MG63 (cell line): Measurements from ENCODE around the gene HMCN2. TPM values are rescaled to one million over a fixed set of nuclear protein-coding genes. Genes with fewer than 3 reads are reported as not detected.
"Not testable (repeated sequence)": the region's sequence is repeated elsewhere in the genome, so short reads cannot be mapped to it uniquely, and the experiment has no call there.

Experiments
- DNase-seq: peaks from one replicate; pipeline ENCODE4 v3.0.0-alpha.2; 2020
- H3K27me3 ChIP-seq: fragments of 250-450 bp; sonication (Bioruptor Pico); 2 replicates; pipeline ENCODE4 v1.5.1; 2020; ENCODE audit warnings: mild to moderate bottlenecking, moderate library complexity
- H3K36me3 ChIP-seq: fragments of 250-450 bp; sonication (Bioruptor Pico); 2 replicates; pipeline ENCODE4 v1.5.1; 2020; ENCODE audit warnings: mild to moderate bottlenecking, moderate library complexity
- H3K4me3 ChIP-seq: fragments of 250-450 bp; sonication (Bioruptor Pico); 2 replicates; pipeline ENCODE4 v1.5.1; 2020; ENCODE audit warnings: mild to moderate bottlenecking, moderate library complexity
- H3K9me3 ChIP-seq: fragments of 250-450 bp; sonication (Bioruptor Pico); 2 replicates; pipeline ENCODE4 v1.5.1; 2020; ENCODE audit warnings: mild to moderate bottlenecking, moderate library complexity
- total RNA-seq: library from RNA; depleted of rRNA; stranded (reverse); fragments of >200 nt; shearing (Covaris generic); gene quantifications from 2 replicates; pipeline ENCODE4 v1.2.3, GENCODE V29; 2014; ENCODE audit warnings: low replicate concordance

The HMCN2 gene
- total RNA-seq, 1 experiment from 2014 or later: 0.20 TPM

- no peak overlapping the region for H3K4me3 ChIP-seq
- no peak for DNase-seq
- no peaks in the 10 kb centered on the region for H3K36me3 ChIP-seq
- H3K9me3 ChIP-seq: no peaks in the 10 kb centered on the region
- H3K27me3 ChIP-seq: no peaks in the 10 kb centered on the region
Observed at GRCh38 chr9:130337784-130338380, 72.3 kb downstream of the HMCN2 start.

GRCh38 chr9:130338891-130339290 is 73.3 kb downstream of the HMCN2 start:
- H3K27me3 ChIP-seq, H3K4me3 ChIP-seq, H3K9me3 ChIP-seq, H3K36me3 ChIP-seq, DNase-seq: not testable (repeated sequence)

GRCh38 chr9:130339306-130339705 is 73.7 kb downstream of the HMCN2 start:
- Histone ChIP-seq H3K9me3 (no peaks in the 10 kb centered on the region), H3K27me3 (no peaks in the 10 kb centered on the region), H3K4me3 (no peak overlapping the region), H3K36me3 (no peaks in the 10 kb centered on the region)
- DNase-seq: no peak

- H3K27me3 ChIP-seq: no peaks in the 10 kb centered on the region
- DNase-seq: no peak
- no peaks in the 10 kb centered on the region; the same call in 1 of the 2 replicates for H3K9me3 ChIP-seq
- H3K4me3 ChIP-seq: no peak overlapping the region
- H3K36me3 ChIP-seq: no peaks in the 10 kb centered on the region
Observed at GRCh38 chr9:130340011-130340410, 74.5 kb downstream of the HMCN2 start.

- not testable (repeated sequence) for DNase-seq, H3K36me3 ChIP-seq, H3K4me3 ChIP-seq, H3K9me3 ChIP-seq, H3K27me3 ChIP-seq
Observed at GRCh38 chr9:130340557-130340956, 75.0 kb downstream of the HMCN2 start.

GRCh38 chr9:130341128-130341527 is 75.6 kb downstream of the HMCN2 start:
- no peak for DNase-seq
- H3K36me3 ChIP-seq: no peaks in the 10 kb centered on the region
- H3K9me3 ChIP-seq: no peaks in the 10 kb centered on the region; the same call in 1 of the 2 replicates
- no peak overlapping the region for H3K4me3 ChIP-seq
- no peaks in the 10 kb centered on the region for H3K27me3 ChIP-seq

- DNase-seq: no peak
Observed at GRCh38 chr9:130341839-130342713, 76.5 kb downstream of the HMCN2 start.

GRCh38 chr9:130342714-130343085 is 77.1 kb downstream of the HMCN2 start:
- Histone ChIP-seq H3K27me3 (no peaks in the 10 kb centered on the region), H3K4me3 (no peak overlapping the region), H3K9me3 (no peaks in the 10 kb centered on the region; the same call in 1 of the 2 replicates), H3K36me3 (no peaks in the 10 kb centered on the region)
- DNase-seq: no peak

More at GRCh38 chr9:130341839-130342713, 76.5 kb downstream of the HMCN2 start:
- Histone ChIP-seq H3K9me3 (no peaks in the 10 kb centered on the region; the same call in 1 of the 2 replicates), H3K36me3 (no peaks in the 10 kb centered on the region), H3K4me3 (no peak overlapping the region), H3K27me3 (no peaks in the 10 kb centered on the region)

- no peak for DNase-seq
- Histone ChIP-seq H3K27me3 (no peaks in the 10 kb centered on the region), H3K36me3 (no peaks in the 10 kb centered on the region), H3K4me3 (no peak overlapping the region), H3K9me3 (no peaks in the 10 kb centered on the region; the same call in 1 of the 2 replicates)
Observed at GRCh38 chr9:130343445-130343918, 77.9 kb downstream of the HMCN2 start.

GRCh38 chr9:130344366-130344765 is 78.8 kb downstream of the HMCN2 start:
- Histone ChIP-seq H3K4me3 (no peak overlapping the region), H3K27me3 (no peaks in the 10 kb centered on the region), H3K9me3 (no peaks in the 10 kb centered on the region; the same call in 1 of the 2 replicates), H3K36me3 (no peaks in the 10 kb centered on the region)
- no peak for DNase-seq

- no peak for DNase-seq
- no peaks in the 10 kb centered on the region for H3K36me3 ChIP-seq
- no peak overlapping the region for H3K4me3 ChIP-seq
- no peaks in the 10 kb centered on the region; the same call in 1 of the 2 replicates for H3K9me3 ChIP-seq
- H3K27me3 ChIP-seq: no peaks in the 10 kb centered on the region
Observed at GRCh38 chr9:130345009-130345896, 79.7 kb downstream of the HMCN2 start.

- Histone ChIP-seq H3K4me3 (no peak overlapping the region), H3K27me3 (no peaks in the 10 kb centered on the region), H3K36me3 (no peaks in the 10 kb centered on the region), H3K9me3 (no peaks in the 10 kb centered on the region; the same call in 1 of the 2 replicates)
- no peak for DNase-seq
Observed at GRCh38 chr9:130345897-130346385, 80.4 kb downstream of the HMCN2 start.

GRCh38 chr9:130346431-130346830 is 80.9 kb downstream of the HMCN2 start:
- DNase-seq: no peak
- H3K27me3 ChIP-seq: no peaks in the 10 kb centered on the region
- no peaks in the 10 kb centered on the region for H3K36me3 ChIP-seq
- H3K4me3 ChIP-seq: no peak overlapping the region
- H3K9me3 ChIP-seq: no peaks in the 10 kb centered on the region; the same call in 1 of the 2 replicates

- no peaks in the 10 kb centered on the region for H3K36me3 ChIP-seq
- no peaks in the 10 kb centered on the region; the same call in 1 of the 2 replicates for H3K9me3 ChIP-seq
- no peak for DNase-seq
- H3K27me3 ChIP-seq: no peaks in the 10 kb centered on the region
- no peak overlapping the region for H3K4me3 ChIP-seq
Observed at GRCh38 chr9:130347036-130347435, 81.5 kb downstream of the HMCN2 start.

GRCh38 chr9:130347931-130348330 is 82.4 kb downstream of the HMCN2 start:
- H3K27me3 ChIP-seq: no peaks in the 10 kb centered on the region
- no peak for DNase-seq
- H3K9me3 ChIP-seq: no peaks in the 10 kb centered on the region; the same call in 1 of the 2 replicates
- no peak overlapping the region for H3K4me3 ChIP-seq
- H3K36me3 ChIP-seq: no peaks in the 10 kb centered on the region

- Histone ChIP-seq H3K9me3 (no peaks in the 10 kb centered on the region; the same call in 1 of the 2 replicates), H3K4me3 (no peak overlapping the region), H3K27me3 (no peaks in the 10 kb centered on the region), H3K36me3 (no peaks in the 10 kb centered on the region)
- no peak for DNase-seq
Observed at GRCh38 chr9:130348341-130348740, 82.8 kb downstream of the HMCN2 start.
